Breast epithelium (tissue), 4 donors: ENCODE data around the gene HRK. TPM values are rescaled to one million over a fixed set of nuclear protein-coding genes. Genes with fewer than 3 reads are reported as not detected.

Experiments used
- DNase-seq, 2 donors: peaks; one replicate each; pipeline ENCODE4 v3.0.0-alpha.2; 2019; ENCODE audit warnings: low spot score in 2 of 2
- H3K27ac ChIP-seq, 2 donors: fragments of 200-600 bp; sonication (generic) in 1 of 2; one replicate each; pipeline ENCODE4 v1.5.1; 2016 to 2019; ENCODE audit warnings: mild to moderate bottlenecking in 1 of 2
- H3K27me3 ChIP-seq, 2 donors: fragments of 200-600 bp; sonication (generic) in 1 of 2; one replicate each; pipeline versions ENCODE4 v1.5.1 to v1.6.0; 2017 to 2019; ENCODE audit warnings: control low read depth in 1 of 2, mild to moderate bottlenecking in 1 of 2
- H3K36me3 ChIP-seq: fragments of 200-600 bp; one replicate; pipeline ENCODE4 v1.5.1; 2019
- H3K4me1 ChIP-seq, 2 donors: fragments of 200-600 bp; sonication (generic); one replicate each; pipeline ENCODE4 v1.5.1; 2016 to 2019; ENCODE audit warnings: control low read depth in 1 of 2
- H3K4me3 ChIP-seq, 3 donors: fragments of 200-600 bp; sonication (generic); 1 replicate in 2 of 3; 2 replicates in 1 of 3; pipeline ENCODE4 v1.5.1; 2016 to 2019; ENCODE audit warnings: mild to moderate bottlenecking in 3 of 3, moderate library complexity in 2 of 3
- H3K9me3 ChIP-seq, 2 donors: fragments of 200-600 bp; sonication (generic) in 1 of 2; one replicate each; pipeline ENCODE4 v1.5.1; 2016 to 2019; ENCODE audit warnings: control low read depth in 1 of 2
- CTCF ChIP-seq, 3 donors: fragments of 450-650 bp; IDR thresholded peaks; one replicate each; pipeline ENCODE4 v1.5.1; 2016 to 2017; ENCODE audit warnings: antibody characterized with exemption in 3 of 3, mild to moderate bottlenecking in 3 of 3, moderate library complexity in 3 of 3
- POLR2A ChIP-seq: fragments of 450-650 bp; IDR thresholded peaks from one replicate; pipeline ENCODE4 v1.6.1; 2016; ENCODE audit warnings: antibody characterized with exemption, mild to moderate bottlenecking, moderate library complexity
- POLR2AphosphoS5 ChIP-seq, 3 donors: sonication (generic); formaldehyde crosslinking; IDR thresholded peaks; one replicate each; pipeline ENCODE4 v1.6.1; 2017; ENCODE audit warnings: antibody characterized with exemption in 3 of 3
- intact Hi-C: fragments of 100-400 bp; cut with DNase I; formaldehyde crosslinking; loops from one replicate; pipeline ENCODE4 v1.15.1; 2023; ENCODE audit warnings: low total_unique reads
- total RNA-seq, 3 donors: library from RNA; depleted of rRNA; stranded (reverse); fragments of >200 nt; gene quantifications; one replicate each; pipeline ENCODE4 v1.1.0, GENCODE V29; 2016

The HRK gene
- total RNA-seq, 3 donors from 2014 or later, result 0.15 to 0.33 (median 0.16) TPM

GRCh38 chr12:116892349-116893140 is 11.3 kb upstream of the HRK start:
- Histone ChIP-seq H3K27me3 (no peaks in the 10 kb centered on the region), H3K9me3 (peaks cover 0 to 6% of the 10 kb centered on the region in 2 donors), H3K4me1 (no peaks in the 10 kb centered on the region), H3K36me3 (no peaks in the 10 kb centered on the region), H3K4me3 (no peak overlapping the region), H3K27ac (no peak overlapping the region)
- intact Hi-C loops, result no loop called here
- DNase-seq, result no peak
- no peak for TF ChIP-seq POLR2AphosphoS5 (IDR thresholded peaks at IDR 0.05)
- no peak for TF ChIP-seq CTCF (IDR thresholded peaks at IDR 0.05)
- no peak for TF ChIP-seq POLR2A

GRCh38 chr12:116891019-116891418 is 9.8 kb upstream of the HRK start:
- intact Hi-C loops, result no loop called here

GRCh38 chr12:116890330-116890729 is 9.1 kb upstream of the HRK start:
- no peak for TF ChIP-seq CTCF (IDR thresholded peaks at IDR 0.05)
- TF ChIP-seq POLR2A, result no peak
- TF ChIP-seq POLR2AphosphoS5 (IDR thresholded peaks at IDR 0.05), result no peak
- intact Hi-C loops, result no loop called here
- Histone ChIP-seq H3K27me3 (no peaks in the 10 kb centered on the region), H3K4me1 (no peaks in the 10 kb centered on the region), H3K27ac (no peak overlapping the region), H3K4me3 (no peak overlapping the region), H3K9me3 (peaks cover 0 to 6% of the 10 kb centered on the region in 2 donors), H3K36me3 (no peaks in the 10 kb centered on the region)
- no peak for DNase-seq

More at GRCh38 chr12:116891019-116891418, 9.8 kb upstream of the HRK start:
- Histone ChIP-seq H3K4me1 (no peaks in the 10 kb centered on the region), H3K9me3 (peaks cover 0 to 6% of the 10 kb centered on the region in 2 donors), H3K27me3 (no peaks in the 10 kb centered on the region), H3K27ac (no peak overlapping the region), H3K36me3 (no peaks in the 10 kb centered on the region), H3K4me3 (no peak overlapping the region)
- no peak for TF ChIP-seq POLR2AphosphoS5 (IDR thresholded peaks at IDR 0.05)
- TF ChIP-seq POLR2A, result no peak
- no peak for DNase-seq

- TF ChIP-seq POLR2AphosphoS5 (IDR thresholded peaks at IDR 0.05) (no peak), POLR2A (no peak), CTCF (IDR thresholded peaks at IDR 0.05) (no peak)
- intact Hi-C loops, result no loop called here
- Histone ChIP-seq H3K27ac (no peak overlapping the region), H3K36me3 (no peaks in the 10 kb centered on the region), H3K9me3 (peaks cover 0 to 6% of the 10 kb centered on the region in 2 donors), H3K27me3 (peaks cover 0 to 8% of the 10 kb centered on the region in 2 donors), H3K4me3 (no peak overlapping the region), H3K4me1 (no peaks in the 10 kb centered on the region)
- DNase-seq, result no peak
Measured at GRCh38 chr12:116887897-116888296, 6.7 kb upstream of the HRK start.

- Histone ChIP-seq H3K4me1 (no peaks in the 10 kb centered on the region), H3K9me3 (peaks cover 0 to 6% of the 10 kb centered on the region in 2 donors), H3K4me3 (no peak overlapping the region), H3K36me3 (no peaks in the 10 kb centered on the region), H3K27me3 (peaks cover 0 to 15% of the 10 kb centered on the region in 2 donors), H3K27ac (no peak overlapping the region)
- TF ChIP-seq POLR2A (no peak), CTCF (IDR thresholded peaks at IDR 0.05) (no peak), POLR2AphosphoS5 (IDR thresholded peaks at IDR 0.05) (no peak)
- no peak for DNase-seq
- intact Hi-C loops, result no loop called here
Measured at GRCh38 chr12:116887244-116887643, 6.0 kb upstream of the HRK start.
